ENCODE measurements around the gene RPS23.
"Not testable (repeated sequence)": the region's sequence is repeated elsewhere in the genome, so short reads cannot be mapped to it uniquely, and the experiment has no call there.

RPS23 gene

GRCh38 chr5:82287625-82288024 lies 9.5 kb upstream of the RPS23 start:
- no peak for DNase-seq

GRCh38 chr5:82285206-82285605 lies 7.1 kb upstream of the RPS23 start:
- no peak for DNase-seq

GRCh38 chr5:82283893-82284292 lies 5.7 kb upstream of the RPS23 start:
- DNase-seq: no peak

GRCh38 chr5:82278711-82279370 lies 687 bp upstream of the RPS23 start:
- DNase-seq: no peak

DNA sequence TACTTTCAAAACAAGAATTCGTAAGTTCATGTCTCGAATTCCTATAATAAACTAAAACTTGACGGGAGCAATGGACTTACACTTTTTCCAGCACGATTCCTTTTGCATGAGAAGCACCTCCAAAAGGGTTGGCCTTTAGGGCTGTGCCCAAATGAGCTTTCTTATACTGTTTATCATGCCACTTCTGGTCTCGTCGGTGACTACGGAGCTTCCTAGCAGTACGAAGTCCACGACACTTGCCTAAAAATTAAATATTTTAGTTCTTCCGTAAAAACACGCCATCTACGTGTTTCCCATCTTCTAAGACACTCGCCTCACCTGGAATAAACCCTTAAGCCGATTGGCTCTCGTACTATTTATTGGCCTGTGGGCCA lies 554 bp downstream of the RPS23 start:
- DNase-seq: no peak

GRCh38 chr5:82276800-82277612 lies 1.1 kb downstream of the RPS23 start:
- DNase-seq: no peak

- no peak for DNase-seq
Measured at GRCh38 chr5:82275216-82275664, 2.9 kb downstream of the RPS23 start.

- no peak for DNase-seq
Measured at GRCh38 chr5:82274343-82275211, 3.6 kb downstream of the RPS23 start.

- not testable (repeated sequence) for DNase-seq
Measured at GRCh38 chr5:82273426-82273825, 4.7 kb downstream of the RPS23 start.

- DNase-seq: not testable (repeated sequence)
Measured at GRCh38 chr5:82272571-82273356, 5.4 kb downstream of the RPS23 start.

DNA sequence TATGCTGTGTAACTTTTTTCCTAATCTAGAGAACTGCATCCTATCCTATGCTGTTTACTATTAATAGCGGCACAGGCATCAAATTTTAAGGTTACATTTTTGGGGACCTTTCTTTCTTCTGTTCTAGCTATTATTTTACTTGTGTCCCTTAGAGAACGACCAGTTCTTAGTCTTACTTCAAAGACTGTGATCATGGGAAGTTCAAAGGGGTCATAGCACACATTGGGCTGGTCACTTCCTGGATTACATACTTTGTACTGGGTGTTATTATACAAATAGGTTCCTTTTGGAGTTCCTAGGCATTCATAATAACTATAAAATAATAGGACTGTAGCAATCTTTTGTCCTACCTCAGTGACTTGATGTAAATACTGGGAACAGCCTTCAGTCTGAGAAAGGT lies 8.8 kb downstream of the RPS23 start:
- DNase-seq: not testable (repeated sequence)

DNA sequence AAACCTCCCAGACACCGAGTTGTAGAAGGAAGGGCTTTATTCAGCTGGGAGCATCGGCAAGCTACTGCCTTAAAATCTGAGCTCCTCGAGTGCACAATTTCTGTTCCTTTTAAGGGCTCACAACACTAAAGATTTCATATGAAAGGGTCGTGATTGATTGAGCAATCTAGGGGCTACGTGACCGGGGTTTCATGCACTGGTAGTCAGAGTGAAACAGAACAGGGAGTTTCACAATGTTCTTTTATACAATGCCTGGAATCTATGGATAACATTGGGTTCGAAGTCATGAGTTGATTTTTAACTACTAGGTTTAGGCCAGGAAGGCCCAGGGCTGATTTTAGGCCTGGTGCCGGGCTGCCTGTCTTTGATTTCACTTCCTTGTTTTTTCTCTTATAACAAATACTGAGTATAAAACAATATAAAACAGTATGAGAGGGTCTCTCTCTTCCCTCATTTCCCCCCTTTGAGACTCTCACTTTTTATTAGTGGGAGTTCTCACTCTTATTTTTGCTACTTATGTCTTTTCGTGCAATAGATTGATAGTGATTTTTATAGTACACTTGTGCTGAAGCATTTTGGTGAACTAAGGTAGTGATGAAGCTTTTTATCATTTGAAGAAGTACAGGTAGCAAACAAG lies 10.7 kb downstream of the RPS23 start:
- not testable (repeated sequence) for DNase-seq

GRCh38 chr5:82265047-82265446 lies 13.1 kb downstream of the RPS23 start:
- DNase-seq: no peak

DNA sequence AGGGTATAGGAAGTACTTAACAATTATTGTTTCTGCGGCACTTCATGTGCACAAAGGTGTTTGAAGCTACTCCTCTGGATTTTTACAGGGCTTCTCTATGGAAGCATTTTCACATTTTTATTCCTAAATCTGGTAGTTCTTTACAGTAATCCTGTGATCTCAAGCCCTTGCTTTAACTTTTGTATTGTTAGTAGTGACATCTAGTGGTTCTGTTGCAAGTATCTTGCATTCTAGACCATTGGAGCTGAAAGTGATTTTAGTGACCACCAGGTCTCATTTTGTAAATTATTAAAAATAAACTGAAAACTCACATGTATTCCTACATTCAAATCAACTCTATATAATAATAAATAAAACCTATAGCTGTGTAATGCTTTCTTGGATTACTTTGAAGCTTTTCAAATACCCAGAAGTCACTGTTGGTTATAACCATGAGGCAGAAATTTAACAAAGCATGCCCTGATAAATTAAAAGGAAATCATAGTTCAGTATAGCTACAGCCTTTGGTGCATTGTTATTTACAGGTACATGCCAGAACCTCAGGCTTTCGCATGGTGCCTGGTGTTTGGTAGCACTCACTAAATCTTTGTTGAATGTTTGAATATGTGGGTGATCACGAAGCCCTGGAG lies 18.9 kb downstream of the RPS23 start:
- DNase-seq: no peak

DNA sequence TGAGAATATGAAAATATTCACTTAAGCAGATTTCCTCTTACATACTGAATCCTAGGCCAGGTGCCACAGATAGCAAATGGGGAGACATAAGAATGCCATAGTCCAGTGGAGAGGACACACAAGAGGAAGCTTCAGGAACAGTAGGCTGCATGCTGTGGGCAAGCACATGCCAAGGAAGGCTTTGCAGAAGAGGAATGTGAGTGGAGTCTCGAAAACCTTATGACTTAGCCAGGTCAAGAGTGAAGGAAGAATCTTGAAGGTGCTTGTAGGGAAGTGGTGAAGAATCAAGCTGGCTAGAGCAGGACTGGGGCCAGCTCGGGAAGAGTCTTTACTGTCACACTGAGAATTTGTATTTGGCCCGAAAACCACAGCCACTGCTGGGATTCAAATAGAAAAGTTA lies 20.4 kb downstream of the RPS23 start:
- no peak for DNase-seq

DNA sequence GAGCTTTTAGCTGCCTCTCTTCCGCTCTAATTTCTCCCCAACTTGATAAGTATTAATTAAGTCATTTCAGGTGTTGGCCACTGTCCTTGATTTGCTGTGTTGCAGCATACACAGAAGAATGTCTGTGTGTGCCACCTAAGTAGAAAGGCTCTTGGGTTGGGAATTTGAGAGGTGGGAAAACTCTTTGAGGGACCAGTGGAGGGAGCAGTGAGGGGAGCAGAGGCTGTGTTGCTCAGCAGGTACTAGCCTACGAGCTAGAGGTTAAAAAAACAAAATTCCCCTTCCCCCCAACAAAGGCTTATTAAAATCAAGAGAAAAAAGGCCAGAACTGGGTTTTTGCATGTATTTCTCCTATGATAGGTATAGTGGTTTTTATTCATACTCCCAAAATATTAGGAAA lies 20.9 kb downstream of the RPS23 start:
- DNase-seq: no peak

DNA sequence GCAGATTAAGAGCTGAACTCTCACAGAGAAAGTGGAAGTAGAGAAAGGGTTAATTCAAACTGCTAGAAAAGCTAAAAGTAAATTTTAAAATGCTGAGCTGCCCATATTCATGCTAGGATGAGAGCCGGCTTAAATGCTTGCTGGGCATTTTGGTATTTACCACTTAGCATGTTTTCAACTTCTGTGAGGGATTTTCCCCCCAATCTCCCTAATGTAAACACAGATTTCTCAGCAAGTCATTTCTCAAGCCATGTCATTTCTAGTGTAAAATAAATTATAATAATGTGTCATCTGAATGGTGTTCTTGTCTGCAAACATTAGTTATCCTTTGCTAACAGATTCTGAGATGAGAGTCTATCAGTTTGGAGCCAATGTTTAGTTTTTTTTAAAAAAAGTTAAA lies 22.3 kb downstream of the RPS23 start:
- DNase-seq: no peak

GRCh38 chr5:82252744-82253143 lies 25.4 kb downstream of the RPS23 start:
- no peak for DNase-seq

GRCh38 chr5:82246960-82247574 lies 31.1 kb downstream of the RPS23 start:
- no peak for DNase-seq

DNA sequence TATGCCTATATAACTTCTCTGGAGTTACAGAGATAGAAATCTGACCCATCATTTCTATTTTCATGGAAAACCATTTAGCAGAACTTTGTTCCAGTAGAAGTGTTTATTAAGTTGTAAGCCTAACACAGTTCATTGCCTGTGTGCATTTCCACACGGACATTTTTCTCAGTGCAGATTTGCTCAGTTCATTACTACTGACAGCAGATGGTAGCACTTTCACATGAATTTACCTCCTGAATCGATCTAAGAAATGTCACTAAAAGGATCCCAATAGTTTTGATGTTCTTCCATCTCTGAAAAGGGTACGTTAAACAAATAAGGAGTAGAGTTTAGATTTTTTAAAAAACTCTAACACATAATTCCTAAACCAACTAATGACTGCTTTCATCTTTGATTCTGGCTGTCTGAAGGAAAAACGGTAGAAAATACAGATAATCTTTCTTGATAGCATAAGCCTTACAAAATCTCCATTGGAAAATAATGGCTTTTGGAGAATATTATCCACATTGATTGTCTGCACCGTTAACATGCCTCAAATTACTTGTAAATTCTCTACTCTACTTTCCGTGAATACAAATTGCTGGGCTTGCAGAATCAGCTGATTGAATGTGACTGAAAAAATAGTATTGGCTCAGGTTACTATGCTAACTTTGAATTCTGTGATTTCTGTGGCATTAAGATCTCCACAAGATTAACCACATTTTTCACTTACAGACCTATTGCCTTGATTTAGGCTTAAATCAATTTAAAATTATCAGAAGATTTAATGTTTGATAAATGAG lies 33.1 kb downstream of the RPS23 start:
- DNase-seq: no peak

Measured in CD4-positive, alpha-beta T cell treated with Interleukin-21 for 1 hour (primary cell).